HCT116 (cell line): ENCODE measurements around the gene AP1M1. TPM values are rescaled to one million over a fixed set of nuclear protein-coding genes. Genes with fewer than 3 reads are reported as not detected.
"Not testable (repeated sequence)": the region's sequence is repeated elsewhere in the genome, so short reads cannot be mapped to it uniquely, and the experiment has no call there.

Experiments used
- ATAC-seq: fragments of 200-7000 bp; cut with Tn5 transposase; 2 replicates; pipeline ENCODE4 v1.9.1; 2020; ENCODE audit warnings: mild to moderate bottlenecking, moderate library complexity
- BruUV-seq: library from RNA; stranded (reverse); fragments of 400-500 nt; replicated peaks from 2 replicates; lab custom pipeline; 2021; lab: Mats Ljungman, UMichigan
- CTCF ChIA-PET: fragments of 300-600 bp; sonication (Branson Sonifier 250); formaldehyde crosslinking; loops from one replicate; lab custom pipeline; 2021; ENCODE audit warnings: antibody characterized with exemption; lab: Charles Lee
- POLR2A ChIA-PET: fragments of 300-600, 350-600 bp; sonication (Branson Sonifier 250); formaldehyde crosslinking; loops from one replicate; lab custom pipeline; 2021; ENCODE audit warnings: antibody characterized with exemption; lab: Charles Lee
- RAD21 ChIA-PET, 2 experiments: fragments of 300-600 bp; sonication (Branson Sonifier 250); formaldehyde crosslinking; loops; one replicate each; lab custom pipeline; 2023; ENCODE audit warnings: low total read pairs in 2 of 2; ENCODE audit not compliant: uncharacterized antibody in 2 of 2, unreplicated experiment in 2 of 2, low non-redundant PET in 1 of 2; lab: Charles Lee
- DNase-seq: peaks from one replicate; pipeline ENCODE4 v3.0.0-alpha.2; 2010; ENCODE audit warnings: low read depth, low spot score
- H2AFZ ChIP-seq: fragments of 200-600 bp; shearing (Covaris generic), sonication (generic); 2 replicates; pipeline ENCODE4 v1.6.1; 2017; ENCODE audit warnings: low read depth, mixed run types, mixed read lengths, antibody characterized with exemption, low read length; ENCODE audit not compliant: poor library complexity, severe bottlenecking
- H3K27ac ChIP-seq: 2 replicates; pipeline ENCODE4 v1.5.1; 2012; ENCODE audit warnings: low read depth, low read length
- H3K27me3 ChIP-seq: fragments of 200-600 bp; sonication (generic); 2 replicates; pipeline ENCODE4 v1.6.1; 2016; ENCODE audit warnings: mixed run types, low read length, mixed read lengths; ENCODE audit not compliant: insufficient read depth
- H3K36me3 ChIP-seq, 2 experiments: fragments of 200-500 bp in 1 of 2; fragments of 200-600 bp in 1 of 2; sonication (Bioruptor generic) in 1 of 2; sonication (generic) in 1 of 2; 2 replicates each; pipeline versions ENCODE4 v1.5.1 to v1.6.1; 2014 to 2016; ENCODE audit warnings: low read length in 2 of 2, inconsistent platforms in 1 of 2, mixed read lengths in 1 of 2, mixed run types in 1 of 2; ENCODE audit not compliant: insufficient read depth in 2 of 2, control insufficient read depth in 1 of 2
- H3K4me1 ChIP-seq, 2 experiments: fragments of 200-600 bp in 1 of 2; sonication (generic) in 1 of 2; 2 replicates each; pipeline versions ENCODE4 v1.5.1 to v1.6.1; 2012 to 2017; ENCODE audit warnings: low read length in 2 of 2, inconsistent platforms in 1 of 2, mild to moderate bottlenecking in 1 of 2, mixed read lengths in 1 of 2, mixed run types in 1 of 2, moderate library complexity in 1 of 2; ENCODE audit not compliant: insufficient read depth in 2 of 2, control insufficient read depth in 1 of 2
- H3K4me2 ChIP-seq: fragments of 200-600 bp; sonication (generic); 2 replicates; pipeline ENCODE4 v1.6.1; 2017; ENCODE audit warnings: mixed run types, low read length, mixed read lengths
- H3K4me3 ChIP-seq, 2 experiments: fragments of 200-600 bp in 1 of 2; sonication (generic) in 1 of 2; replicated peaks in 1 of 2; 2 replicates each; pipeline ENCODE4 v1.5.1; 2011 to 2016; ENCODE audit warnings: low read length in 2 of 2, control low read depth in 1 of 2, low read depth in 1 of 2, mild to moderate bottlenecking in 1 of 2, mixed read lengths in 1 of 2, mixed run types in 1 of 2
- H3K79me2 ChIP-seq: fragments of 200-600 bp; sonication (generic); 2 replicates; pipeline ENCODE4 v1.6.1; 2017; ENCODE audit warnings: mild to moderate bottlenecking, mixed run types, low read length, moderate library complexity, mixed read lengths; ENCODE audit not compliant: insufficient read depth
- H3K9ac ChIP-seq: fragments of 200-600 bp; sonication (generic); 2 replicates; pipeline ENCODE4 v1.6.1; 2016; ENCODE audit warnings: low read length, mixed read lengths
- H3K9me2 ChIP-seq: fragments of 200-600 bp; sonication (generic), shearing (Covaris generic); 2 replicates; pipeline ENCODE4 v1.6.1; 2017; ENCODE audit warnings: mixed run types, mild to moderate bottlenecking, moderate library complexity; ENCODE audit not compliant: insufficient read depth
- H3K9me3 ChIP-seq, 2 experiments: fragments of 200-500 bp in 1 of 2; fragments of 200-600 bp in 1 of 2; sonication (Bioruptor generic) in 1 of 2; sonication (generic) in 1 of 2; 2 replicates each; pipeline ENCODE4 v1.6.1; 2014 to 2017; ENCODE audit warnings: low read length in 2 of 2, mixed read lengths in 2 of 2, inconsistent platforms in 1 of 2, low read depth in 1 of 2, mild to moderate bottlenecking in 1 of 2, mixed run types in 1 of 2, moderate library complexity in 1 of 2; ENCODE audit not compliant: control insufficient read depth in 1 of 2, insufficient read depth in 1 of 2
- H4K20me1 ChIP-seq: fragments of 200-600 bp; sonication (generic), shearing (Covaris generic); 2 replicates; pipeline ENCODE4 v1.6.1; 2017; ENCODE audit warnings: mixed run types, mild to moderate bottlenecking, moderate library complexity; ENCODE audit not compliant: insufficient read depth
- EZH2 ChIP-seq: fragments of 200-600 bp; sonication (generic); IDR thresholded peaks from 2 replicates; pipeline ENCODE4 v1.6.1; 2017; ENCODE audit warnings: antibody characterized with exemption, mixed run types
- SIN3A ChIP-seq: IDR thresholded peaks from 2 replicates; pipeline ENCODE4 v1.6.1; 2012; ENCODE audit warnings: low read depth
- TCF7L2 ChIP-seq: IDR thresholded peaks from 2 replicates; pipeline ENCODE4 v1.7.0; 2011; ENCODE audit warnings: borderline replicate concordance, inconsistent platforms; ENCODE audit not compliant: insufficient read depth, insufficient read length; ENCODE audit errors: extremely low read depth
- YY1 ChIP-seq: IDR thresholded peaks from 2 replicates; pipeline ENCODE4 v1.6.1; 2011; ENCODE audit warnings: low read length, low read depth, moderate library complexity, mild to moderate bottlenecking; ENCODE audit not compliant: insufficient replicate concordance; ENCODE audit errors: extremely low read depth
- intact Hi-C: fragments of 100-400 bp; cut with micrococcal nuclease; formaldehyde crosslinking; loops from 2 replicates; pipeline ENCODE4 v1.10.0; 2022
- total RNA-seq: library from RNA; stranded (reverse); gene quantifications from one replicate; pipeline ENCODE4 v1.2.1, GENCODE V29; 2021; ENCODE audit not compliant: unreplicated experiment
- TF ChIP-seq, protein P1 (sequence below): IDR thresholded peaks from 2 replicates; pipeline ENCODE4 v1.6.1; 2012
- TF ChIP-seq, protein P2 (sequence below): IDR thresholded peaks from 2 replicates; pipeline ENCODE4 v1.6.1; 2011; ENCODE audit warnings: mild to moderate bottlenecking, low read length, moderate library complexity; ENCODE audit not compliant: insufficient replicate concordance; ENCODE audit errors: extremely low read depth
- TF ChIP-seq, protein P3 (sequence below): IDR thresholded peaks from 2 replicates; pipeline ENCODE4 v1.6.1; 2012

Gene AP1M1
- total RNA-seq, 1 experiment from 2014 or later = 50.0 TPM

DNA sequence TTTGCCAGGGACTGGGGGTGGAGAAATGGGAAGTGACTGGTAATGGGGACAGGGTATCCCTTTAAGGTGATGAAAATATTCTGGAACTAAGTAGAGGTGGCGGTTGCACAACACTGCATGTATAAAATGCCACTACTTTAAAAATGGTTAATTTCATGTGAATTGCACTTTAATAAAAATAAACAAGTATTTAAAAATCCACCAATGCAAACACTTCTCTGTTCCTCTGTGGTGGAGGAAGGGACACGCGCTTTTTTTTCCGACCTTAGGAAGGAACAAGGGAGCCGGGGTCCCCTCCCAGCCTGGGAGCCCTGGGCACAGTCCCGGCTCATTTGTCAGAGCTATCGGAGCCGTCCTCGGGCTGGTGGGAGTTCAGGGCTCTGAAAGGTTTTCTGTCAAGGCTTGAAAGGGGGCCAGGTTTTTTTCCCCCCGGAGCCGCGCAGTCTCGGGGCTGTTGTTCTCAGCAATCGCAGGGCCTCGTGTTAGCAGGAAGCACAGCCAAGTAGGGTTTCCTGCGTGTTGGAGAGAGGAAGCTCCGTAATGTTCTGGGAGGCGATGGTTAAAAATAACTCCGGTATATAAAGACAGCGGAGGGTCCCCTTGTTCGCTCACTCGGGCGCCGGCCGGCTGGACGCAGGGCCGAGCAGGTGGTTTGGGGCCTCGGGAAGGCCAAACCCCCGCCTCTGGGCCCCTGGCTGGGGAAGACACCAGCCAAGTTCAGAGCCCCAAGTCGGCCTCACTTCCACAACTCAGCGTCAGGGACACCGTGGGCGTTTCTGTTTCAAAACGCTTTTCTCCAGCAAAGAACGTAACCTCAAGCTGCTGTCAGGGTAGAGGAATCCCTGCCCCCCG lies 85.7 kb downstream of the AP1M1 start:
- BruUV-seq = no TSS peak
- no peaks in the 10 kb centered on the region for H3K9me2 ChIP-seq
- H3K4me2 ChIP-seq = no peak overlapping the region
- RAD21 ChIA-PET = no interaction called here
- no peak overlapping the region for H3K4me3 ChIP-seq
- H3K4me1 ChIP-seq = peaks cover 15 to 21% of the 10 kb centered on the region in 2 experiments
- CTCF ChIA-PET = no interaction called here
- DNase-seq (no peak), ATAC-seq (no peak)
- no peak overlapping the region for H3K27ac ChIP-seq
- no peak overlapping the region for H3K9ac ChIP-seq
- TF ChIP-seq, protein P1, sequence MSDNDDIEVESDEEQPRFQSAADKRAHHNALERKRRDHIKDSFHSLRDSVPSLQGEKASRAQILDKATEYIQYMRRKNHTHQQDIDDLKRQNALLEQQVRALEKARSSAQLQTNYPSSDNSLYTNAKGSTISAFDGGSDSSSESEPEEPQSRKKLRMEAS = no peak
- POLR2A ChIA-PET = no interaction called here
- no peaks in the 10 kb centered on the region for H4K20me1 ChIP-seq
- no peak overlapping the region for H2AFZ ChIP-seq
- H3K27me3 ChIP-seq = no peaks in the 10 kb centered on the region
- no peaks in the 10 kb centered on the region for H3K9me3 ChIP-seq
- no peaks in the 10 kb centered on the region for H3K36me3 ChIP-seq
- intact Hi-C loops = no loop called here
- H3K79me2 ChIP-seq = no peaks in the 10 kb centered on the region

DNA sequence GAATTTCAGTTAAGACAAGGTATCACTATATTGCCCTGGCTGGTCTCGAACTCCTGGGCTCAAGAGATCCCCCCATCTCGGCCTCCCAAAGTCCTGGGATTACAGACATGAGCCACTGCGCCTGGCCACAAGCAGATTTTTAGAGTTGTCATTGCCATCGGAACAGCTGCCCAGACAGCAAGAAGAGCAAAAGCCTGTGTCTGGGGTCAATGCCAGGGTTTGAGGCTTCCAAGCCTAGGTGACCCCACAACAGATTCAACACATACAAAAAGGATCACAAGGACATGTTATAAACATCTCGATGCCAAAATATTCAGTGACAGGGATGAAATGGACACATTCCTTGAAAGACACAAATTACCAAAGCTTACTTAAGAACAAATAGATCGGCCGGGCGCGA lies 86.8 kb downstream of the AP1M1 start:
- Histone ChIP-seq H3K4me2 (no peak overlapping the region), H4K20me1 (no peaks in the 10 kb centered on the region), H3K79me2 (no peaks in the 10 kb centered on the region), H2AFZ (no peak overlapping the region), H3K9ac (no peak overlapping the region), H3K4me1 (peaks cover 9 to 10% of the 10 kb centered on the region in 2 experiments), H3K36me3 (no peaks in the 10 kb centered on the region), H3K9me3 (no peaks in the 10 kb centered on the region), H3K27me3 (no peaks in the 10 kb centered on the region), H3K9me2 (no peaks in the 10 kb centered on the region), H3K27ac (no peak overlapping the region), H3K4me3 (no peak overlapping the region)
- intact Hi-C loops = no loop called here
- BruUV-seq = no TSS peak
- DNase-seq (no peak), ATAC-seq (no peak)
- ChIA-PET RAD21 (no interaction called here), CTCF (no interaction called here), POLR2A (interaction anchor here (1.4 kb wide), 1 partner anchor 40 kb away, joined by 3 read pairs; the partner anchor contains the start of gene KLF2)
- no peak for TF ChIP-seq EZH2
- TF ChIP-seq YY1 = no peak
- TF ChIP-seq, protein P2, sequence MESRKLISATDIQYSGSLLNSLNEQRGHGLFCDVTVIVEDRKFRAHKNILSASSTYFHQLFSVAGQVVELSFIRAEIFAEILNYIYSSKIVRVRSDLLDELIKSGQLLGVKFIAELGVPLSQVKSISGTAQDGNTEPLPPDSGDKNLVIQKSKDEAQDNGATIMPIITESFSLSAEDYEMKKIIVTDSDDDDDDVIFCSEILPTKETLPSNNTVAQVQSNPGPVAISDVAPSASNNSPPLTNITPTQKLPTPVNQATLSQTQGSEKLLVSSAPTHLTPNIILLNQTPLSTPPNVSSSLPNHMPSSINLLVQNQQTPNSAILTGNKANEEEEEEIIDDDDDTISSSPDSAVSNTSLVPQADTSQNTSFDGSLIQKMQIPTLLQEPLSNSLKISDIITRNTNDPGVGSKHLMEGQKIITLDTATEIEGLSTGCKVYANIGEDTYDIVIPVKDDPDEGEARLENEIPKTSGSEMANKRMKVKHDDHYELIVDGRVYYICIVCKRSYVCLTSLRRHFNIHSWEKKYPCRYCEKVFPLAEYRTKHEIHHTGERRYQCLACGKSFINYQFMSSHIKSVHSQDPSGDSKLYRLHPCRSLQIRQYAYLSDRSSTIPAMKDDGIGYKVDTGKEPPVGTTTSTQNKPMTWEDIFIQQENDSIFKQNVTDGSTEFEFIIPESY = no peak
- no peak for TF ChIP-seq SIN3A
- no peak for TF ChIP-seq TCF7L2
- TF ChIP-seq, protein P3, sequence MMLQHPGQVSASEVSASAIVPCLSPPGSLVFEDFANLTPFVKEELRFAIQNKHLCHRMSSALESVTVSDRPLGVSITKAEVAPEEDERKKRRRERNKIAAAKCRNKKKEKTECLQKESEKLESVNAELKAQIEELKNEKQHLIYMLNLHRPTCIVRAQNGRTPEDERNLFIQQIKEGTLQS = no peak

DNA sequence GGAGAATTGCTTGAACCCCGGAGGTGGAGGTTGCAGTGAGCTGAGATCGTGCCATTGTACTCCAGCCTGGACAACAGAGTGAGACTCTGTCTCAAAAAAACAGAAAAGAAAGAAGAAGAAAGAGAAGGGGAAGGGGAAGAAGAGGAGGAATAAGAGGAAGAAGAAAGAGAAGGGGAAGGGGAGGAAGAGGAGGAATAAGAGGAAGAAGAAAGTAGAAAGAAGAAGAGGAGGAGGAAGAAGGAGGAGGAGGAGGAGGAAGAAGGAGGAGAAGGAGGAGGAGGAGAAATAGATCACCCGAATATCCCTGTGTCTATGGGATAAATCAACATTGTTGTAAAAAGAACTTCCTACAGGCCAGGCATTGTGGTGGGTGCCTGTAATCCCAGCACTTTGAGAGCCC lies 87.4 kb downstream of the AP1M1 start:
- H3K4me2 ChIP-seq, H3K9me2 ChIP-seq, H3K9me3 ChIP-seq, RAD21 ChIA-PET, CTCF ChIA-PET, H3K4me3 ChIP-seq, H3K36me3 ChIP-seq, H3K79me2 ChIP-seq, BruUV-seq, H4K20me1 ChIP-seq, H2AFZ ChIP-seq, H3K27ac ChIP-seq, H3K27me3 ChIP-seq, ATAC-seq, H3K4me1 ChIP-seq, intact Hi-C loops, DNase-seq, H3K9ac ChIP-seq: not testable (repeated sequence)
- POLR2A ChIA-PET = interaction anchor here (1.4 kb wide), 1 partner anchor 39 kb away, joined by 3 read pairs; the partner anchor contains the start of gene KLF2
